ENCODE results near the gene LRP5.
"Not testable (repeated sequence)": the region's sequence is repeated elsewhere in the genome, so short reads cannot be mapped to it uniquely, and the experiment has no call there.

LRP5 gene

GRCh38 chr11:68472778-68473177 lies 160.4 kb downstream of the LRP5 start:
- Histone ChIP-seq H3K4me3 (IDR thresholded peaks at IDR 0.05; ENCODE audit: insufficient read depth, low read depth, low read length) (no peak overlapping the region), H4K20me1 (ENCODE audit: insufficient read depth) (peaks cover 61% of the 10 kb centered on the region), H2AFZ (ENCODE audit: low read depth) (no peak overlapping the region), H3K9ac (no peak overlapping the region), H3K27ac (no peak overlapping the region), H3K36me3 (ENCODE audit: insufficient read depth) (no peaks in the 10 kb centered on the region), H3K4me2 (no peak overlapping the region), H3K27me3 (ENCODE audit: insufficient read depth, low read depth) (no peaks in the 10 kb centered on the region), H3K4me1 (ENCODE audit: low read depth, poor library complexity, severe bottlenecking) (peaks cover 15% of the 10 kb centered on the region), H3K79me2 (ENCODE audit: insufficient read depth, low read depth) (peaks cover 88% of the 10 kb centered on the region)
- TF ChIP-seq, protein P1, sequence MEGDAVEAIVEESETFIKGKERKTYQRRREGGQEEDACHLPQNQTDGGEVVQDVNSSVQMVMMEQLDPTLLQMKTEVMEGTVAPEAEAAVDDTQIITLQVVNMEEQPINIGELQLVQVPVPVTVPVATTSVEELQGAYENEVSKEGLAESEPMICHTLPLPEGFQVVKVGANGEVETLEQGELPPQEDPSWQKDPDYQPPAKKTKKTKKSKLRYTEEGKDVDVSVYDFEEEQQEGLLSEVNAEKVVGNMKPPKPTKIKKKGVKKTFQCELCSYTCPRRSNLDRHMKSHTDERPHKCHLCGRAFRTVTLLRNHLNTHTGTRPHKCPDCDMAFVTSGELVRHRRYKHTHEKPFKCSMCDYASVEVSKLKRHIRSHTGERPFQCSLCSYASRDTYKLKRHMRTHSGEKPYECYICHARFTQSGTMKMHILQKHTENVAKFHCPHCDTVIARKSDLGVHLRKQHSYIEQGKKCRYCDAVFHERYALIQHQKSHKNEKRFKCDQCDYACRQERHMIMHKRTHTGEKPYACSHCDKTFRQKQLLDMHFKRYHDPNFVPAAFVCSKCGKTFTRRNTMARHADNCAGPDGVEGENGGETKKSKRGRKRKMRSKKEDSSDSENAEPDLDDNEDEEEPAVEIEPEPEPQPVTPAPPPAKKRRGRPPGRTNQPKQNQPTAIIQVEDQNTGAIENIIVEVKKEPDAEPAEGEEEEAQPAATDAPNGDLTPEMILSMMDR (conservative IDR thresholded peaks at IDR 0.05; ENCODE audit: low read depth, low read length) = no peak

- Histone ChIP-seq H3K4me1 (ENCODE audit: low read depth, poor library complexity, severe bottlenecking) (peaks cover 6% of the 10 kb centered on the region), H3K9ac (no peak overlapping the region), H3K79me2 (ENCODE audit: insufficient read depth, low read depth) (peaks cover 88% of the 10 kb centered on the region), H2AFZ (ENCODE audit: low read depth) (no peak overlapping the region), H4K20me1 (ENCODE audit: insufficient read depth) (peaks cover 52% of the 10 kb centered on the region), H3K36me3 (ENCODE audit: insufficient read depth) (no peaks in the 10 kb centered on the region), H3K27me3 (ENCODE audit: insufficient read depth, low read depth) (no peaks in the 10 kb centered on the region), H3K27ac (no peak overlapping the region), H3K4me3 (IDR thresholded peaks at IDR 0.05; ENCODE audit: insufficient read depth, low read depth, low read length) (no peak overlapping the region), H3K4me2 (no peak overlapping the region)
- TF ChIP-seq, protein P1 (conservative IDR thresholded peaks at IDR 0.05; ENCODE audit: low read depth, low read length) = no peak
Observed at GRCh38 chr11:68473693-68474092, 161.3 kb downstream of the LRP5 start.

- H3K36me3 ChIP-seq (ENCODE audit: insufficient read depth); H2AFZ ChIP-seq (ENCODE audit: low read depth); H3K9ac ChIP-seq; H3K4me2 ChIP-seq; H3K27ac ChIP-seq; H3K4me1 ChIP-seq (ENCODE audit: low read depth, poor library complexity, severe bottlenecking); H3K4me3 ChIP-seq (IDR thresholded peaks at IDR 0.05; ENCODE audit: insufficient read depth, low read depth, low read length); H3K27me3 ChIP-seq (ENCODE audit: insufficient read depth, low read depth): not testable (repeated sequence)
- peaks cover 52% of the 10 kb centered on the region for H4K20me1 ChIP-seq (ENCODE audit: insufficient read depth)
- peaks cover 88% of the 10 kb centered on the region for H3K79me2 ChIP-seq (ENCODE audit: insufficient read depth, low read depth)
Observed at GRCh38 chr11:68475626-68476025, 163.2 kb downstream of the LRP5 start.

GRCh38 chr11:68479390-68479789 lies 167.0 kb downstream of the LRP5 start:
- no peak overlapping the region for H2AFZ ChIP-seq (ENCODE audit: low read depth)
- peaks cover 46% of the 10 kb centered on the region for H4K20me1 ChIP-seq (ENCODE audit: insufficient read depth)
- H3K4me1 ChIP-seq (ENCODE audit: low read depth, poor library complexity, severe bottlenecking) = no peaks in the 10 kb centered on the region
- no peak overlapping the region for H3K4me2 ChIP-seq
- no peak overlapping the region for H3K27ac ChIP-seq
- TF ChIP-seq, protein P1 (conservative IDR thresholded peaks at IDR 0.05; ENCODE audit: low read depth, low read length) = no peak
- H3K4me3 ChIP-seq (IDR thresholded peaks at IDR 0.05; ENCODE audit: insufficient read depth, low read depth, low read length) = no peak overlapping the region
- peaks cover 88% of the 10 kb centered on the region for H3K79me2 ChIP-seq (ENCODE audit: insufficient read depth, low read depth)
- no peaks in the 10 kb centered on the region for H3K36me3 ChIP-seq (ENCODE audit: insufficient read depth)
- H3K9ac ChIP-seq = no peak overlapping the region
- no peaks in the 10 kb centered on the region for H3K27me3 ChIP-seq (ENCODE audit: insufficient read depth, low read depth)

- Histone ChIP-seq H3K9ac (no peak overlapping the region), H4K20me1 (ENCODE audit: insufficient read depth) (peaks cover 46% of the 10 kb centered on the region)
Observed at GRCh38 chr11:68480193-68480592, 167.8 kb downstream of the LRP5 start.

More at GRCh38 chr11:68480193-68480592, 167.8 kb downstream of the LRP5 start:
- Histone ChIP-seq H3K27ac (no peak overlapping the region), H3K27me3 (ENCODE audit: insufficient read depth, low read depth) (no peaks in the 10 kb centered on the region), H3K4me2 (no peak overlapping the region), H3K79me2 (ENCODE audit: insufficient read depth, low read depth) (peaks cover 87% of the 10 kb centered on the region), H3K4me3 (IDR thresholded peaks at IDR 0.05; ENCODE audit: insufficient read depth, low read depth, low read length) (no peak overlapping the region), H3K36me3 (ENCODE audit: insufficient read depth) (no peaks in the 10 kb centered on the region), H3K4me1 (ENCODE audit: low read depth, poor library complexity, severe bottlenecking) (peaks cover 1% of the 10 kb centered on the region), H2AFZ (ENCODE audit: low read depth) (no peak overlapping the region)
- TF ChIP-seq, protein P1 (conservative IDR thresholded peaks at IDR 0.05; ENCODE audit: low read depth, low read length) = no peak

All from KMS-11 (cell line).